RWPE1 (cell line): ENCODE results near the gene CABP7.

ENCODE experiments used
- CTCF ChIA-PET: fragments of 350-600 bp; sonication (Branson Sonifier 250); formaldehyde crosslinking; extraction: SDS; loops from one replicate; lab custom pipeline; 2021; lab: Yijun Ruan, JAX
- POLR2A ChIA-PET: fragments of 400-600 bp; formaldehyde crosslinking; extraction: SDS; loops from one replicate; lab custom pipeline; 2020; ENCODE audit warnings: antibody characterized with exemption; ENCODE audit not compliant: low non-redundant PET; lab: Yijun Ruan, JAX
- DNase-seq: peaks from one replicate; pipeline ENCODE4 v3.0.0; 2012; ENCODE audit warnings: low spot score
- H3K27ac ChIP-seq: fragments of 450-650 bp; 2 replicates; pipeline ENCODE4 v1.5.1; 2017
- TF ChIP-seq, protein P1 (sequence below): fragments of 450-650 bp; conservative IDR thresholded peaks from 2 replicates; pipeline ENCODE4 v1.5.1; 2017; ENCODE audit warnings: low read depth, mild to moderate bottlenecking

CABP7 gene

DNA sequence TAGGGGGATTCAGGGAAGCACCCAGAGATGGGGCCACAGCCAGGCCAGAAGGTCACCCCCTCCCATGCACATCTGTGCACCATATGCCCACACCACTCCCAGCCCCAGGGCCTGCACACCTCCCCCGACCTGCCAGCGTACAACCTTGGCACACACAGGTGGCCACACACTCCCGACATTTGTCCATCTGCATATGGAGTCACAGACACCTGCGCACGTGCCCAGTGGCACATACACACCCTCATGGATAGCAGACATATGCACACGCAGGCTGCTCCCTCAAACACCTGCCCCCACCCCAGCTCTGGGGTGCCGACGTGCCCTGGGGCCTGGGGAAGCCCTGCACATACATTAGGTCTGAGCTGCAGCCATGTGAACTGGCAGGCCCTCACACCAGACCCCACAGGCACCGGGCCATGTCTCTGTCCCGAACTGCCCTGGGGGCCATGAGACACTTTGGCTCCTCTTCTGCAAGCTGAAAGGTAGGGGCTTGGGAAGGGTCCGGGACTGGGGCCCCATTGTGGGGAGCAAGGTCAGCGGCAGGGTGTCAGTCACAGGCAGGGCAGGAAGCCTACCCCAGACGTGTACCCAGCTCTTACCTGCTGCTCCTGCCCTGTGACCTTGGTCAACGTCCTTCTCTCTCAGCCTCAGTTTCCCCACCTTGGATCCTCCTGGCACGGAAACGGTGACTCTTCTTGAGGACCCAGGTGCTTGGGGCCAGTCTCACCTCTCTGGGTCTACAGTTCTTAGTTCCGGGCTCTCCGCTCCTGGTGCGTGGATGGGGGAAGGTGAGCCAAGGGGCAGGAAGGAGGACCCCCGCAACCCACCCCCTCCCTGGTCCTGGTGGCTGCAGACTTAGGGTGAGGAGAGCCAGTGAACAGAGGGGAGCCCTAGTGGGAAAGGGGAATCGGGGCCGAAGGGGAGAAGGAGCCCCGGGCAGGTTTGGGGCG, 579 bp upstream of the CABP7 start:
- TF ChIP-seq, protein P1, sequence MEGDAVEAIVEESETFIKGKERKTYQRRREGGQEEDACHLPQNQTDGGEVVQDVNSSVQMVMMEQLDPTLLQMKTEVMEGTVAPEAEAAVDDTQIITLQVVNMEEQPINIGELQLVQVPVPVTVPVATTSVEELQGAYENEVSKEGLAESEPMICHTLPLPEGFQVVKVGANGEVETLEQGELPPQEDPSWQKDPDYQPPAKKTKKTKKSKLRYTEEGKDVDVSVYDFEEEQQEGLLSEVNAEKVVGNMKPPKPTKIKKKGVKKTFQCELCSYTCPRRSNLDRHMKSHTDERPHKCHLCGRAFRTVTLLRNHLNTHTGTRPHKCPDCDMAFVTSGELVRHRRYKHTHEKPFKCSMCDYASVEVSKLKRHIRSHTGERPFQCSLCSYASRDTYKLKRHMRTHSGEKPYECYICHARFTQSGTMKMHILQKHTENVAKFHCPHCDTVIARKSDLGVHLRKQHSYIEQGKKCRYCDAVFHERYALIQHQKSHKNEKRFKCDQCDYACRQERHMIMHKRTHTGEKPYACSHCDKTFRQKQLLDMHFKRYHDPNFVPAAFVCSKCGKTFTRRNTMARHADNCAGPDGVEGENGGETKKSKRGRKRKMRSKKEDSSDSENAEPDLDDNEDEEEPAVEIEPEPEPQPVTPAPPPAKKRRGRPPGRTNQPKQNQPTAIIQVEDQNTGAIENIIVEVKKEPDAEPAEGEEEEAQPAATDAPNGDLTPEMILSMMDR, result no peak
- no peak for DNase-seq
- CTCF ChIA-PET, result interaction anchor here (0.5 to 0.6 kb wide), 2 partner anchors 14 to 71 kb away, joined by 3 to 4 read pairs; no protein-coding TSS in a partner anchor
- POLR2A ChIA-PET, result no interaction called here
- no peak overlapping the region for H3K27ac ChIP-seq

DNA sequence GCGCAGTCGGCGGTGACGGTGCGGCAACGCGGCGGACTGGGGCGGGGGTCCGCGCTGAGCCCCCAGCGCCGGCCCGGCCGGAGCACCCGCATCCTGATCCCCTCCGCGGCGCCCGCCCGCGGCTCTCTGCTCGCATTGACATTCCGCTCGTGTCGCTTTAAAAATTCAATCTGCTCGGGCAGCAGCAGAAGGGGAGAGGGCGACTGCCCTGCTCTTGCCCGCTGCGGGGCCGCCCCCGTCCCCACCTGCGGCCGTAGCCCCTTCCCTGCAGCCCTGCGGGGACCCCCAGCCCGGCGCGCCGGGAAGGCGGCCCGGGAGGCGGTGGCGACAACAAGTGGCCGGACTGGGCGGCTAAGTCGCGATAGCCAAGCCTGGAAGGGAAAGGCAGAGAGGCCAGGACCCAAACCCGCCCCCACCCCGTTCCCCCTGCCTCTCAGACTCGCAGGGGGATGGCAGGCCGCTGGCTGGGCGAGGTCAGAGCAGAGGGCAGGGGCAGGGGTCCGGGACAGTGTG, 1.1 kb downstream of the CABP7 start:
- ChIA-PET CTCF (no interaction called here), POLR2A (no interaction called here)
- no peak for DNase-seq
- TF ChIP-seq, protein P1, result no peak
- no peak overlapping the region for H3K27ac ChIP-seq

DNA sequence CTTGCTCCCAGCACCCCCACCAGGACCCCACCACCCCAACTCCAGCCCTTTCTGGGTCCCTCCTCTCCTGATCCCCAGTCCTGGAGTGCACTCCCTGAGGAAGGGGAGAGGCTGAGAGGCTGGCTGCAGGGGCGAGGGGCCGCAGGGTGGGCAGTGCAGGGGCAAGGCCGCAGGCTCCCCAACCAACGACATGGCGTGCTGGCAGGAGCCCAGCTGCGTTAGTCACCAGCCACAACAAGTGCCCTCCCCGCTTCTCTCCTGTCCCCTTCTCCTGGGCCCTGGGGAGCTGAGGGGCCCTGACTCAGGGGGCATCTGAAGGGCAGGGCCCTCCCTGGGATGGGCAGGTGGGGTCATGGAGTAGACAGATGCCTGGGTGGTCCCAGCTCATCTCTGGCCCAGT, 2.3 kb downstream of the CABP7 start:
- POLR2A ChIA-PET, result no interaction called here
- CTCF ChIA-PET, result interaction anchor here (0.7 kb wide), 1 partner anchor 364 kb away, joined by 3 read pairs; no protein-coding TSS in a partner anchor
- DNase-seq, result no peak
- H3K27ac ChIP-seq, result no peak overlapping the region
- TF ChIP-seq, protein P1, result no peak

DNA sequence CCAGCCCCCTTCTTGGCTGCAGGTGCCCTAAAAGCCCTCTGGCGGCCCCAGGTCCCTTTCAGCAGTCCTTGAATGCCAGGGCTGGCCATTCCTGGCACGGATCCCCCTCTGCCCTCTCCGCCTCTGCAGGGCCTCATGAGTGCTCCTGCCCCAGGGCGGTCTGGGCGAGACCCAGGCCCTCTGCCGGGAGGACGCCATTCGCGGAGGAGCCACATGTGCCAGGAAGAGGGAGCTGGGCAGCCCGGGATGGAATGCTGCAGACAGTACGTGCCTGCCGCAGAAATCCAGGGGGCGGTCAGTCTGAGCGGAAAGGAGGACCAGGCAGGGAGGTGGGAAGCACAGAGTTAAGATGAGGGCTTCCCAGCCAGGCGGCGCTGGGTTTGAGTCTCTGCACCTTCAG, 2.8 kb downstream of the CABP7 start:
- ChIA-PET POLR2A (no interaction called here), CTCF (interaction anchor here (0.7 kb wide), 1 partner anchor 364 kb away, joined by 3 read pairs; no protein-coding TSS in a partner anchor)
- TF ChIP-seq, protein P1, result no peak
- H3K27ac ChIP-seq, result no peak overlapping the region
- no peak for DNase-seq

DNA sequence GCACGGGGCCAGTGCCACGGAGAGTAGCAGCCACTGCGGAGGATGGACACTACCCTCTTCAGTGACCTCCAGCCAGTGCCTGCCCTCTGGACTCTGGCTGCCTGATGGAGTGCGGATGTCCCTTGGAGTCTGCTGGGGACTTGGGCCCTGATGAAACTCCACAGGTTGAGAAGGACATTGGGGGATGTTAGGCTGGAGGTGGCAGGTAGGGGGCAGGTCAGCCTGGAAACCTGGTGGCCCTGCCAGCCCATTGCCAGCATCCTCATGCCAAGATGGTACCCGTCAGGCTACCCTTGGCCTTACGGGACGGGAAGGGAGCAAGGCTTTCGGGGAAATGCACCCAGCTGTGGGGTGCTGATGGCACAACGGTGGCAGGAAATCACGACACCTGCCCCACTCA, 4.0 kb downstream of the CABP7 start:
- no peak for DNase-seq
- CTCF ChIA-PET, result no interaction called here
- TF ChIP-seq, protein P1, result no peak
- POLR2A ChIA-PET, result no interaction called here
- H3K27ac ChIP-seq, result no peak overlapping the region

DNA sequence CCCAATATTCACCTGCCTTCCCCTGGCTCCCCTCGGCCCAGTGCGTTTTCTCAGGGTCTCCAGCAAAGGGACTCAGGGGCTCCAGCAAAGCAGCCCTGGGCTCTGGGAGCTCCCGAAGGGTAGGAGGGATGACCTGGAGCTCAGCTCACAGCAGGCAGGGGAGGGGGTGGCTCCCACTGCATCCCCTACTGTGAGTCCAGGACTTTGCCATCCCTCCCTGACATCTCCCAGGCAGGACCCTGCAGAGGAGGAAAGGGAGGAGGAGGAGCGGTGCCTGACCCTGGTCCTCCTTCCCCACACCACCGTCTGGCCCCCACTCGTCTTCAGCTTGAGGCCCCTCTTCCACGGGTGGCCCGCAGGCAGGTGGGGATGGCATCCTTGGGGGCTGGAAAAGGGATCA, 5.0 kb downstream of the CABP7 start:
- ChIA-PET CTCF (interaction anchor here (0.6 kb wide), 2 partner anchors 257 to 321 kb away, joined by 3 read pairs; no protein-coding TSS in a partner anchor), POLR2A (no interaction called here)
- TF ChIP-seq, protein P1, result no peak
- H3K27ac ChIP-seq, result no peak overlapping the region
- no peak for DNase-seq
